Spleen (tissue), 13 donors: Measurements from ENCODE around the gene HERPUD1. TPM values are rescaled to one million over a fixed set of nuclear protein-coding genes. Genes with fewer than 3 reads are reported as not detected.
A peak's percentile ranks its signal among the peaks of the same experiment; 100 is the strongest.
"Not testable (repeated sequence)": the region's sequence is repeated elsewhere in the genome, so short reads cannot be mapped to it uniquely, and the experiment has no call there.

Experiments
- DNase-seq: peaks from one replicate; pipeline ENCODE4 v3.0.0-alpha.2; 2020
- H3K27ac ChIP-seq, 8 donors: fragments of 200-600 bp; sonication (generic) in 7 of 8; 1 replicate in 4 of 8; 2 replicates in 4 of 8; pipeline versions ENCODE4 v1.5.0 to v1.8.0; 2016 to 2021; ENCODE audit warnings: inconsistent platforms in 4 of 8, mild to moderate bottlenecking in 4 of 8, moderate library complexity in 1 of 8
- H3K27me3 ChIP-seq, 7 donors: fragments of 200-600 bp; sonication (generic) in 6 of 7; replicated peaks in 1 of 7; 1 replicate in 4 of 7; 2 replicates in 3 of 7; pipeline versions ENCODE4 v1.5.0 to v1.8.0; 2016 to 2021; ENCODE audit warnings: inconsistent platforms in 3 of 7, mild to moderate bottlenecking in 1 of 7
- H3K36me3 ChIP-seq, 6 donors: fragments of 200-600 bp; sonication (generic) in 5 of 6; 1 replicate in 4 of 6; 2 replicates in 2 of 6; pipeline versions ENCODE4 v1.5.0 to v1.8.0; 2016 to 2021; ENCODE audit warnings: inconsistent platforms in 2 of 6
- H3K4me1 ChIP-seq, 6 donors: fragments of 200-600 bp; sonication (generic) in 5 of 6; 1 replicate in 3 of 6; 2 replicates in 3 of 6; pipeline versions ENCODE4 v1.5.0 to v1.8.0; 2016 to 2021; ENCODE audit warnings: inconsistent platforms in 3 of 6
- H3K4me3 ChIP-seq, 8 donors: fragments of 200-600 bp; sonication (generic) in 7 of 8; 1 replicate in 4 of 8; 2 replicates in 4 of 8; pipeline versions ENCODE4 v1.5.0 to v1.8.0; 2016 to 2021; ENCODE audit warnings: inconsistent platforms in 4 of 8, mild to moderate bottlenecking in 4 of 8, moderate library complexity in 2 of 8
- H3K9me3 ChIP-seq, 8 donors: fragments of 200-600 bp; sonication (generic) in 7 of 8; 1 replicate in 4 of 8; 2 replicates in 4 of 8; pipeline versions ENCODE4 v1.5.0 to v1.8.0; 2016 to 2021; ENCODE audit warnings: inconsistent platforms in 4 of 8
- POLR2A ChIP-seq, 3 donors: fragments of 450-650 bp; IDR thresholded peaks; one replicate each; pipeline ENCODE4 v1.5.1; 2017; ENCODE audit warnings: antibody characterized with exemption in 3 of 3, mild to moderate bottlenecking in 1 of 3
- POLR2AphosphoS5 ChIP-seq, 3 donors: sonication (generic); formaldehyde crosslinking; IDR thresholded peaks; one replicate each; pipeline ENCODE4 v1.5.1; 2017; ENCODE audit warnings: antibody characterized with exemption in 3 of 3
- WGBS, 5 donors: extraction: QIAGEN DNeasy Blood & Tissue Kit in 3 of 5; methylation state at CpG; one replicate each; pipeline versions ENCODE4 v1.1.5 to v1.1.7; 2013 to 2018; 5-methylcytosine and 5-hydroxymethylcytosine counted together
- intact Hi-C: fragments of 100-400 bp; cut with DNase I; formaldehyde crosslinking; loops from one replicate; pipeline ENCODE4 v1.15.0; 2023; ENCODE audit warnings: low total_unique reads
- long read RNA-seq, 2 donors: transcript quantifications; one replicate each; lab custom pipeline, GENCODE V29; 2026
- polyA plus RNA-seq, 3 donors: library from polyadenylated mRNA; stranded (reverse); fragments of 200-250 nt; gene quantifications; one replicate each; pipeline ENCODE4 v1.2.1, GENCODE V29; 2013
- total RNA-seq, 7 donors: library from RNA; depleted of rRNA in 3 of 7; stranded (reverse); fragments of >200 nt in 3 of 7; fragmentation: NEBNext Ultra II Directional in 4 of 7; extraction: Animal tissue kit (Norgen Biotek cat#: 25700) in 4 of 7; gene quantifications; one replicate each; pipeline versions ENCODE4 v1.1.0 to v1.2.1, GENCODE V29; 2016 to 2021
- TF ChIP-seq, protein P1 (sequence below), 11 experiments: fragments of 200-600 bp in 7 of 11; fragments of 450-650 bp in 4 of 11; sonication (generic) in 4 of 11; IDR thresholded peaks in 8 of 11; conservative IDR thresholded peaks in 3 of 11; 1 replicate in 7 of 11; 2 replicates in 4 of 11; pipeline versions ENCODE4 v1.4.0 to v1.8.0; 2016 to 2021; ENCODE audit warnings: antibody characterized with exemption in 11 of 11, inconsistent platforms in 4 of 11, mild to moderate bottlenecking in 1 of 11
- donor health status: healthy with polysubstance abuse.
- donor health status: DM: no; HTN: no; CAD: no; lungs with moderate emphysema.
- donor health status: DM: no; HTN: no; CAD: no.
- donor health status: Bipolar disorder and iron deficiency.
- donor health status: healthy.
- donor health status: DM: no; HTN: no; CAD: no.
- donor health status: DM: yes; HTN: yes; CAD: no.

The HERPUD1 gene, protein sequence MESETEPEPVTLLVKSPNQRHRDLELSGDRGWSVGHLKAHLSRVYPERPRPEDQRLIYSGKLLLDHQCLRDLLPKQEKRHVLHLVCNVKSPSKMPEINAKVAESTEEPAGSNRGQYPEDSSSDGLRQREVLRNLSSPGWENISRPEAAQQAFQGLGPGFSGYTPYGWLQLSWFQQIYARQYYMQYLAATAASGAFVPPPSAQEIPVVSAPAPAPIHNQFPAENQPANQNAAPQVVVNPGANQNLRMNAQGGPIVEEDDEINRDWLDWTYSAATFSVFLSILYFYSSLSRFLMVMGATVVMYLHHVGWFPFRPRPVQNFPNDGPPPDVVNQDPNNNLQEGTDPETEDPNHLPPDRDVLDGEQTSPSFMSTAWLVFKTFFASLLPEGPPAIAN
- total RNA-seq (100 to 1,000 TPM; 162 to 370 (median 205) TPM), polyA plus RNA-seq (100 to 1,000 TPM in 1 of 3 donors, 10 to 100 TPM in 2; 84.1 to 105 (median 92.5) TPM)
- long read RNA-seq, donor 1, transcript HERPUD1-204 (8 exons, 2,946 nt), result major isoform, 24 of 54 reads
- long read RNA-seq, donor 1, partial matches to known transcripts, result 21 of 54 reads
- long read RNA-seq, donor 1, other reads (novel, unspliced or antisense), result 0 of 54 reads
- long read RNA-seq, donor 2, transcript HERPUD1-204 (8 exons, 2,946 nt), result major isoform, 27 of 37 reads
- long read RNA-seq, donor 2, transcript HERPUD1-201 (8 exons, 1,862 nt), result minor isoform, 5 of 37 reads
- long read RNA-seq, donor 2, partial matches to known transcripts, result 0 of 37 reads
- long read RNA-seq, donor 2, other reads (novel, unspliced or antisense), result 0 of 37 reads

DNA sequence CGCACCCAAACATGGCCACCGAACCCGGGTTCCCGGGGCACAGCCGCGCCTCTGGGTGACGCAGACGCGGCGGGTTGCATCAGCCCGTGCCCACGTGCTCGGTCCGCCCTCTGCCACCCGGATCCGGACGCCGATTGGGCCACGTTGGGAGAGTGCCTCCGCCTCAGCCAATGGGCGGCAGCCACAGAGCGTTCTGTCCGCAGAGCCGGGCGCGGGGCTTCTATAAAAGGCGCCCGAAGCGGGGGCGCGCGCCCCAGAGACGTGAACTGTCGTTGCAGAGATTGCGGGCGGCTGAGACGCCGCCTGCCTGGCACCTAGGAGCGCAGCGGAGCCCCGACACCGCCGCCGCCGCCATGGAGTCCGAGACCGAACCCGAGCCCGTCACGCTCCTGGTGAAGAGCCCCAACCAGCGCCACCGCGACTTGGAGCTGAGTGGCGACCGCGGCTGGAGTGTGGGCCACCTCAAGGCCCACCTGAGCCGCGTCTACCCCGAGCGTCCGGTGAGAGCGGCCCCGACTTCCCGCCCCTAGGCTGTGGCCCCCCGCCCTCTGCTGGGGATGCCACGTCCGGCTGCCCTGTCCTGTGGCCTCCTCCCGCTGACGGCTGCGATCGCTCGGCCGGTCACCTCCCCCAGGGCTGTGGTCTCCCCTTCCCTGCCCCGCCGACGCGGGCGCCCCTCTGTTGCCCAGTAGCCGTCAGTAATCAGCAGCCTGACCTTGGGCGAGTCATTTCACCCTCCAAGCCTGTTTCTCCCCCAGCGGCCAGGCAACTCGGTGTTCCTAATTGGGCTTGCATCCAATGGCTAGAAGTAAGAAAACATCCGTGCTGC, at the start of gene HERPUD1:
Gene HERPUD1, plus strand, starts transcription at position 251 of the 829 bp plus-strand sequence. Its CDS starts 103 bp downstream, at position 354.
- H3K4me1 ChIP-seq, result peaks cover 28 to 67% (median 54%) of the 10 kb centered on the region in 6 donors
- H3K4me3 ChIP-seq, result peak within 1 kb of the TSS; percentile 72 to 96 (median 82)
- H3K27ac ChIP-seq, result peak within 1 kb of the TSS; percentile 96 to 100 (median 99)
- 0 to 1% (median 1%) methylated on average over 29 to 83 of the region's 83 CpGs for WGBS, 5 donors
- H3K9me3 ChIP-seq, result no peaks in the 10 kb centered on the region
- TF ChIP-seq, protein P1, sequence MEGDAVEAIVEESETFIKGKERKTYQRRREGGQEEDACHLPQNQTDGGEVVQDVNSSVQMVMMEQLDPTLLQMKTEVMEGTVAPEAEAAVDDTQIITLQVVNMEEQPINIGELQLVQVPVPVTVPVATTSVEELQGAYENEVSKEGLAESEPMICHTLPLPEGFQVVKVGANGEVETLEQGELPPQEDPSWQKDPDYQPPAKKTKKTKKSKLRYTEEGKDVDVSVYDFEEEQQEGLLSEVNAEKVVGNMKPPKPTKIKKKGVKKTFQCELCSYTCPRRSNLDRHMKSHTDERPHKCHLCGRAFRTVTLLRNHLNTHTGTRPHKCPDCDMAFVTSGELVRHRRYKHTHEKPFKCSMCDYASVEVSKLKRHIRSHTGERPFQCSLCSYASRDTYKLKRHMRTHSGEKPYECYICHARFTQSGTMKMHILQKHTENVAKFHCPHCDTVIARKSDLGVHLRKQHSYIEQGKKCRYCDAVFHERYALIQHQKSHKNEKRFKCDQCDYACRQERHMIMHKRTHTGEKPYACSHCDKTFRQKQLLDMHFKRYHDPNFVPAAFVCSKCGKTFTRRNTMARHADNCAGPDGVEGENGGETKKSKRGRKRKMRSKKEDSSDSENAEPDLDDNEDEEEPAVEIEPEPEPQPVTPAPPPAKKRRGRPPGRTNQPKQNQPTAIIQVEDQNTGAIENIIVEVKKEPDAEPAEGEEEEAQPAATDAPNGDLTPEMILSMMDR (IDR thresholded peaks at IDR 0.05 in 8 of 11, conservative IDR thresholded peaks at IDR 0.05 in 3 of 11), result peak in 9 of 11 experiments; percentile 6 to 57 (median 33)
- TF ChIP-seq POLR2A (IDR thresholded peaks at IDR 0.05) (peak; percentile 71 to 86 (median 74)), POLR2AphosphoS5 (IDR thresholded peaks at IDR 0.05) (peak; percentile 98 to 100 (median 100))
- intact Hi-C loops, result loop anchor here (5.0 kb wide), 1 partner anchor 60 kb away; no protein-coding TSS in a partner anchor
- no peaks in the 10 kb centered on the region for H3K27me3 ChIP-seq
- peak; percentile 100 for DNase-seq
- peaks cover 5 to 30% (median 20%) of the 10 kb centered on the region in 6 donors for H3K36me3 ChIP-seq

DNA sequence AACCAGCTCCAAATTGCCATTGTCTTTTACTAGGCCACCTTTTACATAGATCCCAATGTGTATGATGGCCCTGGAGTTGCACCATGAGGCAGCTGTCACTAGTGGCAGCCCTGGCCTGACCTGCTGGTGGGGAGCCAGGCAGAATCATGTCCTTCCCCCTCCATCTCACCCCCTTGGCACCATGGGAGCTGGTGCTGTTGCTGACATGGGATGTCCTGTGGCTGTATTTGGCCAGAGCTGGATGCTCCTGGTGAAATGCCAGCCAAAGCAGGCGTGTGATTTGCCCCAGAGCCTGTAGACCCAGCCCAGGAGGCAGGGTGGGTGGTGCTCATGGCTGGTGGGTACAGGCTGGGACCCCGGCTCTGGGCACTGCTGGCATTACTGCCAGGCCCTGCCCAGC, 48.4 kb upstream of the HERPUD1 start:
- TF ChIP-seq, protein P1 (IDR thresholded peaks at IDR 0.05 in 8 of 11, conservative IDR thresholded peaks at IDR 0.05 in 3 of 11), result no peak
- TF ChIP-seq POLR2AphosphoS5 (IDR thresholded peaks at IDR 0.05) (no peak), POLR2A (IDR thresholded peaks at IDR 0.05) (no peak)
- Histone ChIP-seq H3K36me3 (no peaks in the 10 kb centered on the region), H3K4me3 (no peak overlapping the region), H3K27me3 (no peaks in the 10 kb centered on the region), H3K9me3 (no peaks in the 10 kb centered on the region), H3K4me1 (peaks cover 0 to 3% (median 0%) of the 10 kb centered on the region in 6 donors), H3K27ac (no peak overlapping the region)
- 92 to 94% (median 93%) methylated on average over 2 of the region's 2 CpGs for WGBS, 5 donors
- intact Hi-C loops, result no loop called here
- DNase-seq, result no peak

DNA sequence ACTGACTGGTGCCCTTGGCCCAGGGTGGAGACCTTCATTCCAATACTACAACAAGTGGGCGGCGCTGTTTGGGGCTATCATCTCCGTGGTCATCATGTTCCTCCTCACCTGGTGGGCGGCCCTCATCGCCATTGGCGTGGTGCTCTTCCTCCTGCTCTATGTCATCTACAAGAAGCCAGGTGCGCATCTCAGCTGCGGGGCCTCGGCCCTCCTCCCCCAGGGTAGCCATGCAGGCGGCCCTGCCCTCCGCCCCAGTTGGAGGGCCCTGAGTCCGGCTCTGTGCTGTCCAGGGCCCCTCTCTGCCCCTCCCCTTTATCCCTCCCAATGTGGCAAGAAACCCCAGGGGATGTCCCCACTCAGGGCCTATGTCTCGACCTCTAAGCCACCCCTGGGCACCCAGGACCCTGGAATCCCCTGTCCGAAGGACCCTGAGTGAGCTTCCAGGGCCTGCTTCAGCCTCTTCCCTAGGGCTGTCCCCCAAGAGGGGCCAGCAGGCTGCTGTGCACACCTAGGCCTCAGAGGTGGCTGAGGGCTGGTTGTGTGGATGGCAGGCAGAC, 47.8 kb upstream of the HERPUD1 start:
- no peak for DNase-seq
- TF ChIP-seq POLR2AphosphoS5 (IDR thresholded peaks at IDR 0.05) (no peak), POLR2A (IDR thresholded peaks at IDR 0.05) (no peak)
- intact Hi-C loops, result no loop called here
- Histone ChIP-seq H3K4me3 (no peak overlapping the region), H3K9me3 (no peaks in the 10 kb centered on the region), H3K27ac (no peak overlapping the region), H3K4me1 (peaks cover 0 to 8% (median 4%) of the 10 kb centered on the region in 6 donors), H3K36me3 (no peaks in the 10 kb centered on the region), H3K27me3 (no peaks in the 10 kb centered on the region)
- WGBS, 5 donors, result 83 to 96% (median 94%) methylated on average over 11 to 14 of the region's 14 CpGs

DNA sequence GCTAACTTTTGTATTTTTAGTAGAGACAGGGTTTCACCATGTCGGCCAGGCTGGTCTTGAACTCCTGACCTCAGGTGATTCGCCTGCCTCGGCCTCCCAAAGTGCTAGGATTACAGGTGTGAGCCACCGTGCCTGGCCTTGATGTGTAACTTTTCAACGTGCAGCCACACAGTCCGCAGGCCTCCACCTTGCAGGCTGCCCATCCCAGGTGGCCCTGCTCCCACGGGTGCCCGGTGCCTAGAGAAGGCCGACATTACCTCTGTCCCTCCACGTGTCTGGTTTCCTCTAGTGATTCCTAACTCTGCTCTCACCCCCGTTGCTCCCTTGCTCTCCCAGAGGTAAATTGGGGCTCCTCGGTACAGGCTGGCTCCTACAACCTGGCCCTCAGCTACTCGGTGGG, 47.0 kb upstream of the HERPUD1 start:
- peaks cover 0 to 10% (median 6%) of the 10 kb centered on the region in 6 donors for H3K4me1 ChIP-seq
- H3K27me3 ChIP-seq, DNase-seq, intact Hi-C loops, H3K27ac ChIP-seq, H3K4me3 ChIP-seq, H3K36me3 ChIP-seq, H3K9me3 ChIP-seq: not testable (repeated sequence)
- 90 to 96% (median 91%) methylated on average over 10 to 13 of the region's 13 CpGs for WGBS, 5 donors
